WI38 (cell line): ENCODE results near the gene ANTKMT.
"Not testable (repeated sequence)": the region's sequence is repeated elsewhere in the genome, so short reads cannot be mapped to it uniquely, and the experiment has no call there.

Experiments
- H3K4me3 ChIP-seq: 2 replicates; pipeline ENCODE4 v1.5.1; 2011; ENCODE audit warnings: low read depth, mild to moderate bottlenecking, control low read depth, low read length
- CTCF ChIP-seq: IDR thresholded peaks from 2 replicates; pipeline ENCODE4 v1.5.1; 2012; ENCODE audit warnings: low read depth, mild to moderate bottlenecking, control low read depth, low read length

The ANTKMT gene

GRCh38 chr16:689175-689897 lies 31.6 kb upstream of the ANTKMT start:
- peak overlapping the region; percentile 94 for H3K4me3 ChIP-seq
- TF ChIP-seq CTCF = no peak

GRCh38 chr16:691242-691641 lies 29.7 kb upstream of the ANTKMT start:
- H3K4me3 ChIP-seq = not testable (repeated sequence)

- H3K4me3 ChIP-seq = no peak overlapping the region
- no peak for TF ChIP-seq CTCF
These were observed 28.4 kb upstream of the ANTKMT start for GRCh38 chr16:692356-693108.

- TF ChIP-seq CTCF = no peak
- H3K4me3 ChIP-seq = no peak overlapping the region
These were observed 27.6 kb upstream of the ANTKMT start for GRCh38 chr16:693364-693763.

- H3K4me3 ChIP-seq = no peak overlapping the region
- TF ChIP-seq CTCF = no peak
These were observed 27.2 kb upstream of the ANTKMT start for GRCh38 chr16:693766-694165.

GRCh38 chr16:694187-694862 lies 26.6 kb upstream of the ANTKMT start:
- TF ChIP-seq CTCF = no peak
- no peak overlapping the region for H3K4me3 ChIP-seq

- no peak overlapping the region for H3K4me3 ChIP-seq
- TF ChIP-seq CTCF = no peak
These were observed 26.0 kb upstream of the ANTKMT start for GRCh38 chr16:694863-695354.
